IMR-90 (cell line): ENCODE measurements around the gene STAC. TPM values are rescaled to one million over a fixed set of nuclear protein-coding genes. Genes with fewer than 3 reads are reported as not detected.

Experiments
- ATAC-seq: fragments of 200-7000 bp; cut with Tn5 transposase; 2 replicates; pipeline ENCODE4 v1.9.1; 2020; ENCODE audit warnings: low read depth, mild to moderate bottlenecking, moderate library complexity
- BruUV-seq: library from RNA; stranded (reverse); fragments of 400-500 nt; replicated peaks from 2 replicates; lab custom pipeline; 2021; lab: Mats Ljungman, UMichigan
- CTCF ChIA-PET: fragments of 300-600 bp; formaldehyde crosslinking; extraction: SDS; loops from one replicate; lab custom pipeline; 2021; ENCODE audit warnings: antibody characterized with exemption; lab: Yijun Ruan, JAX
- POLR2A ChIA-PET: fragments of 300-600 bp; sonication (Branson Sonifier 250); formaldehyde crosslinking; loops from one replicate; lab custom pipeline; 2022; ENCODE audit warnings: antibody characterized with exemption; ENCODE audit not compliant: unreplicated experiment; lab: Charles Lee
- DNase-seq: peaks from one replicate; pipeline ENCODE4 v3.0.0; 2013
- H2AFZ ChIP-seq: replicated peaks from 2 replicates; pipeline ENCODE3; 2013; ENCODE audit warnings: low read length, mild to moderate bottlenecking; ENCODE audit not compliant: poor library complexity
- H2AK5ac ChIP-seq: 2 replicates; pipeline ENCODE4 v1.6.1; 2013; ENCODE audit warnings: low read depth, low read length, inconsistent platforms
- H2AK9ac ChIP-seq: replicated peaks from 2 replicates; pipeline ENCODE3; 2013; ENCODE audit warnings: mild to moderate bottlenecking, low read depth, low read length, moderate library complexity; ENCODE audit not compliant: poor library complexity
- H2BK120ac ChIP-seq: 2 replicates; pipeline ENCODE4 v1.6.1; 2013; ENCODE audit warnings: low read depth, low read length, inconsistent platforms
- H2BK15ac ChIP-seq: 3 replicates; pipeline ENCODE4 v1.6.1; 2013; ENCODE audit warnings: low read depth, low read length, inconsistent platforms
- H2BK20ac ChIP-seq: 2 replicates; pipeline ENCODE4 v1.6.1; 2013; ENCODE audit warnings: low read depth, mild to moderate bottlenecking, inconsistent platforms, low read length, moderate library complexity
- H2BK5ac ChIP-seq: 2 replicates; pipeline ENCODE4 v1.6.1; 2013; ENCODE audit warnings: mild to moderate bottlenecking, low read depth, low read length, inconsistent platforms; ENCODE audit not compliant: poor library complexity, severe bottlenecking
- H3K14ac ChIP-seq: replicated peaks from 2 replicates; pipeline ENCODE4 v1.6.1; 2013; ENCODE audit warnings: low read depth, low read length, inconsistent platforms
- H3K18ac ChIP-seq: 2 replicates; pipeline ENCODE4 v1.6.1; 2013; ENCODE audit warnings: low read depth, low read length, control low read depth
- H3K23ac ChIP-seq: 2 replicates; pipeline ENCODE4 v1.6.1; 2013; ENCODE audit warnings: low read depth, low read length, inconsistent platforms
- H3K27ac ChIP-seq: 2 replicates; pipeline ENCODE4 v1.5.1; 2013; ENCODE audit warnings: mild to moderate bottlenecking, control low read depth, low read length; ENCODE audit not compliant: insufficient read depth
- H3K27me3 ChIP-seq: 2 replicates; pipeline ENCODE4 v1.6.1; 2013; ENCODE audit warnings: low read length; ENCODE audit not compliant: control insufficient read depth, insufficient read depth
- H3K36me3 ChIP-seq: 2 replicates; pipeline ENCODE4 v1.6.1; 2013; ENCODE audit warnings: low read length, mixed read lengths; ENCODE audit not compliant: control insufficient read depth, insufficient read depth
- H3K4ac ChIP-seq: 2 replicates; pipeline ENCODE4 v1.6.1; 2013; ENCODE audit warnings: low read depth, low read length, inconsistent platforms
- H3K4me1 ChIP-seq: 2 replicates; pipeline ENCODE4 v1.6.1; 2013; ENCODE audit warnings: low read length, mixed read lengths; ENCODE audit not compliant: control insufficient read depth, insufficient read depth
- H3K4me2 ChIP-seq: 2 replicates; pipeline ENCODE4 v1.6.1; 2013; ENCODE audit warnings: low read depth, mild to moderate bottlenecking, control low read depth, low read length, moderate library complexity
- H3K4me3 ChIP-seq: 2 replicates; pipeline ENCODE4 v1.5.1; 2013; ENCODE audit warnings: low read depth, mild to moderate bottlenecking, control low read depth, low read length, moderate library complexity; ENCODE audit not compliant: insufficient read depth
- H3K56ac ChIP-seq: 2 replicates; pipeline ENCODE4 v1.6.1; 2013; ENCODE audit warnings: low read length, inconsistent platforms; ENCODE audit not compliant: insufficient read depth; ENCODE audit errors: extremely low read depth
- H3K79me1 ChIP-seq, 2 experiments: 2 replicates each; pipeline ENCODE4 v1.6.1; 2013; ENCODE audit warnings: low read length in 2 of 2, inconsistent platforms in 1 of 2, low read depth in 1 of 2
- H3K9ac ChIP-seq: 2 replicates; pipeline ENCODE4 v1.6.1; 2013; ENCODE audit warnings: low read depth, low read length, control low read depth
- H3K9me1 ChIP-seq: 2 replicates; pipeline ENCODE4 v1.6.1; 2013; ENCODE audit warnings: low read length, inconsistent platforms; ENCODE audit not compliant: insufficient read depth
- H3K9me3 ChIP-seq: 2 replicates; pipeline ENCODE4 v1.6.1; 2013; ENCODE audit warnings: low read length; ENCODE audit not compliant: control insufficient read depth, insufficient read depth
- H4K20me1 ChIP-seq: 2 replicates; pipeline ENCODE4 v1.6.1; 2013; ENCODE audit warnings: low read length, inconsistent platforms; ENCODE audit not compliant: insufficient read depth
- H4K5ac ChIP-seq: 2 replicates; pipeline ENCODE4 v1.6.1; 2013; ENCODE audit warnings: mild to moderate bottlenecking, low read depth, low read length, control low read depth
- H4K8ac ChIP-seq, 2 experiments: 2 replicates each; pipeline ENCODE4 v1.6.1; 2013; ENCODE audit warnings: low read depth in 2 of 2, low read length in 2 of 2, control low read depth in 1 of 2, inconsistent platforms in 1 of 2
- H4K91ac ChIP-seq: 2 replicates; pipeline ENCODE4 v1.6.1; 2013; ENCODE audit warnings: low read depth, low read length, inconsistent platforms; ENCODE audit not compliant: insufficient read depth
- BHLHE40 ChIP-seq: fragments of 150-350 bp; IDR thresholded peaks from 2 replicates; pipeline ENCODE4 v1.6.1; 2016; ENCODE audit warnings: mild to moderate bottlenecking, low read depth, low read length
- CHD1 ChIP-seq: IDR thresholded peaks from 2 replicates; pipeline ENCODE4 v1.6.1; 2012; ENCODE audit warnings: low read depth, low read length, improper control_type of control experiment
- FOS ChIP-seq: fragments of 150-350 bp; IDR thresholded peaks from 2 replicates; pipeline ENCODE4 v1.6.1; 2016; ENCODE audit warnings: low read depth, low read length
- MAZ ChIP-seq: IDR thresholded peaks from 2 replicates; pipeline ENCODE4 v1.6.1; 2012; ENCODE audit warnings: low read depth, mild to moderate bottlenecking, low read length, improper control_type of control experiment, moderate library complexity, borderline replicate concordance
- MXI1 ChIP-seq: IDR thresholded peaks from 2 replicates; pipeline ENCODE4 v1.6.1; 2012; ENCODE audit warnings: low read depth, mild to moderate bottlenecking, low read length, moderate library complexity, borderline replicate concordance
- NFE2L2 ChIP-seq: fragments of 150-350 bp; IDR thresholded peaks from 2 replicates; pipeline ENCODE4 v1.6.1; 2016; ENCODE audit warnings: low read depth, mild to moderate bottlenecking, low read length
- POLR2A ChIP-seq: IDR thresholded peaks from 2 replicates; pipeline ENCODE4 v1.6.1; 2012; ENCODE audit warnings: mild to moderate bottlenecking, low read depth, low read length
- RAD21 ChIP-seq: IDR thresholded peaks from 2 replicates; pipeline ENCODE4 v1.6.1; 2012; ENCODE audit warnings: low read length, improper control_type of control experiment
- RCOR1 ChIP-seq: IDR thresholded peaks from 2 replicates; pipeline ENCODE4 v1.6.1; 2012; ENCODE audit warnings: mild to moderate bottlenecking, low read length, improper control_type of control experiment; ENCODE audit not compliant: insufficient replicate concordance
- SMC3 ChIP-seq: fragments of 150-350 bp; IDR thresholded peaks from 2 replicates; pipeline ENCODE4 v1.6.1; 2016; ENCODE audit warnings: low read depth, mild to moderate bottlenecking, antibody characterized with exemption, low read length, moderate library complexity
- WGBS, 2 experiments: methylation state at CpG; one replicate each; pipeline versions ENCODE4 v1.1.5 to v1.1.7; 2013; ENCODE audit warnings: missing lambda C conversion rate in 2 of 2; ENCODE audit not compliant: insufficient read length in 1 of 2; ENCODE audit errors: extremely low coverage in 2 of 2; 5-methylcytosine and 5-hydroxymethylcytosine counted together
- dilution Hi-C: fragments of 300-500 bp; cut with HindIII; formaldehyde crosslinking; loops from one replicate; pipeline ENCODE4 v1.14.3; 2018; ENCODE audit warnings: low sequenced_read_pairs; ENCODE audit not compliant: unreplicated experiment
- in situ Hi-C: fragments of 300-500 bp; cut with MboI; formaldehyde crosslinking; loops from 3 replicates; pipeline ENCODE4 v1.14.3; 2019; ENCODE audit warnings: low sequenced_read_pairs, inconsistent platforms, mixed read lengths
- intact Hi-C: fragments of 100-400 bp; cut with micrococcal nuclease; formaldehyde crosslinking; loops from 2 replicates; pipeline ENCODE4 v1.10.0; 2022
- polyA plus RNA-seq, 3 experiments: library from polyadenylated mRNA; depleted of rRNA; stranded (reverse); fragments of >200 nt; gene quantifications; 2 replicates each; pipeline ENCODE4 v1.2.3, GENCODE V29; 2012; ENCODE audit warnings: low replicate concordance in 1 of 3
- total RNA-seq: library from RNA; depleted of rRNA; stranded (reverse); fragments of >200 nt; gene quantifications from 2 replicates; pipeline ENCODE4 v1.2.3, GENCODE V29; 2012
- TF ChIP-seq, protein P1 (sequence below): fragments of 150-350 bp; IDR thresholded peaks from 2 replicates; pipeline ENCODE4 v1.6.1; 2017; ENCODE audit warnings: mild to moderate bottlenecking, antibody characterized with exemption, low read length, low read depth

STAC gene
- total and polyA plus RNA-seq, 2 of the 4 experiments (the other 2 are of a cell fraction) = 0.19 to 0.36 TPM

- 60% methylated on average over 1 of the region's 2 CpGs; no CpG with 5 or more reads in 1 of the 2 experiments for WGBS, 2 experiments
- DNase-seq (no peak), ATAC-seq (no peak)
Observed at GRCh38 chr3:36596419-36596818, 216.1 kb downstream of the STAC start.

More at GRCh38 chr3:36596419-36596818, 216.1 kb downstream of the STAC start:
- Histone ChIP-seq H3K14ac (no peak overlapping the region), H2AK5ac (no peak overlapping the region), H3K4me1 (no peaks in the 10 kb centered on the region), H3K9me1 (no peaks in the 10 kb centered on the region), H2AK9ac (no peak overlapping the region), H3K36me3 (no peaks in the 10 kb centered on the region), H4K5ac (no peak overlapping the region), H3K4me2 (no peak overlapping the region), H3K23ac (no peak overlapping the region), H3K4ac (no peak overlapping the region), H3K56ac (no peak overlapping the region), H2BK120ac (no peak overlapping the region), H3K18ac (no peak overlapping the region), H4K8ac (no peak overlapping the region), H3K9me3 (no peaks in the 10 kb centered on the region), H2BK20ac (no peak overlapping the region), H4K20me1 (no peaks in the 10 kb centered on the region), H3K9ac (no peak overlapping the region), H4K91ac (no peak overlapping the region), H3K27me3 (no peaks in the 10 kb centered on the region; the same call in 1 of the 2 replicates), H3K4me3 (no peak overlapping the region), H2BK5ac (no peak overlapping the region), H2AFZ (no peak overlapping the region), H3K79me1 (no peaks in the 10 kb centered on the region), H2BK15ac (no peak overlapping the region), H3K27ac (no peak overlapping the region)
- in situ Hi-C loops = no loop called here
- POLR2A ChIA-PET = no interaction called here
- no peak for TF ChIP-seq RAD21
- no peak for TF ChIP-seq RCOR1
- no peak for TF ChIP-seq BHLHE40
- TF ChIP-seq MXI1 = no peak
- no peak for TF ChIP-seq SMC3
- TF ChIP-seq CHD1 = no peak
- TF ChIP-seq FOS = no peak
- no peak for TF ChIP-seq NFE2L2
- TF ChIP-seq, protein P1, sequence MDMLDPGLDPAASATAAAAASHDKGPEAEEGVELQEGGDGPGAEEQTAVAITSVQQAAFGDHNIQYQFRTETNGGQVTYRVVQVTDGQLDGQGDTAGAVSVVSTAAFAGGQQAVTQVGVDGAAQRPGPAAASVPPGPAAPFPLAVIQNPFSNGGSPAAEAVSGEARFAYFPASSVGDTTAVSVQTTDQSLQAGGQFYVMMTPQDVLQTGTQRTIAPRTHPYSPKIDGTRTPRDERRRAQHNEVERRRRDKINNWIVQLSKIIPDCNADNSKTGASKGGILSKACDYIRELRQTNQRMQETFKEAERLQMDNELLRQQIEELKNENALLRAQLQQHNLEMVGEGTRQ = no peak
- TF ChIP-seq MAZ = no peak
- TF ChIP-seq POLR2A = no peak
- dilution Hi-C loops = no loop called here
- no TSS peak for BruUV-seq
- CTCF ChIA-PET = no interaction called here
- intact Hi-C loops = no loop called here
